IMR-90 (cell line): ENCODE measurements around the gene ZNF621. TPM values are rescaled to one million over a fixed set of nuclear protein-coding genes. Genes with fewer than 3 reads are reported as not detected.

ENCODE experiments used
- ATAC-seq: fragments of 200-7000 bp; cut with Tn5 transposase; 2 replicates; pipeline ENCODE4 v1.9.1; 2020; ENCODE audit warnings: low read depth, mild to moderate bottlenecking, moderate library complexity
- BruUV-seq: library from RNA; stranded (reverse); fragments of 400-500 nt; replicated peaks from 2 replicates; lab custom pipeline; 2021; lab: Mats Ljungman, UMichigan
- CTCF ChIA-PET: fragments of 300-600 bp; formaldehyde crosslinking; extraction: SDS; loops from one replicate; lab custom pipeline; 2021; ENCODE audit warnings: antibody characterized with exemption; lab: Yijun Ruan, JAX
- POLR2A ChIA-PET: fragments of 300-600 bp; sonication (Branson Sonifier 250); formaldehyde crosslinking; loops from one replicate; lab custom pipeline; 2022; ENCODE audit warnings: antibody characterized with exemption; ENCODE audit not compliant: unreplicated experiment; lab: Charles Lee
- DNase-seq: peaks from one replicate; pipeline ENCODE4 v3.0.0; 2013
- H2AFZ ChIP-seq: replicated peaks from 2 replicates; pipeline ENCODE3; 2013; ENCODE audit warnings: low read length, mild to moderate bottlenecking; ENCODE audit not compliant: poor library complexity
- H2AK5ac ChIP-seq: 2 replicates; pipeline ENCODE4 v1.6.1; 2013; ENCODE audit warnings: low read depth, low read length, inconsistent platforms
- H2AK9ac ChIP-seq: replicated peaks from 2 replicates; pipeline ENCODE3; 2013; ENCODE audit warnings: mild to moderate bottlenecking, low read depth, low read length, moderate library complexity; ENCODE audit not compliant: poor library complexity
- H2BK120ac ChIP-seq: 2 replicates; pipeline ENCODE4 v1.6.1; 2013; ENCODE audit warnings: low read depth, low read length, inconsistent platforms
- H2BK15ac ChIP-seq: 3 replicates; pipeline ENCODE4 v1.6.1; 2013; ENCODE audit warnings: low read depth, low read length, inconsistent platforms
- H2BK20ac ChIP-seq: 2 replicates; pipeline ENCODE4 v1.6.1; 2013; ENCODE audit warnings: low read depth, mild to moderate bottlenecking, inconsistent platforms, low read length, moderate library complexity
- H2BK5ac ChIP-seq: 2 replicates; pipeline ENCODE4 v1.6.1; 2013; ENCODE audit warnings: mild to moderate bottlenecking, low read depth, low read length, inconsistent platforms; ENCODE audit not compliant: poor library complexity, severe bottlenecking
- H3K14ac ChIP-seq: replicated peaks from 2 replicates; pipeline ENCODE4 v1.6.1; 2013; ENCODE audit warnings: low read depth, low read length, inconsistent platforms
- H3K18ac ChIP-seq: 2 replicates; pipeline ENCODE4 v1.6.1; 2013; ENCODE audit warnings: low read depth, low read length, control low read depth
- H3K23ac ChIP-seq: 2 replicates; pipeline ENCODE4 v1.6.1; 2013; ENCODE audit warnings: low read depth, low read length, inconsistent platforms
- H3K27ac ChIP-seq: 2 replicates; pipeline ENCODE4 v1.5.1; 2013; ENCODE audit warnings: mild to moderate bottlenecking, control low read depth, low read length; ENCODE audit not compliant: insufficient read depth
- H3K27me3 ChIP-seq: 2 replicates; pipeline ENCODE4 v1.6.1; 2013; ENCODE audit warnings: low read length; ENCODE audit not compliant: control insufficient read depth, insufficient read depth
- H3K36me3 ChIP-seq: 2 replicates; pipeline ENCODE4 v1.6.1; 2013; ENCODE audit warnings: low read length, mixed read lengths; ENCODE audit not compliant: control insufficient read depth, insufficient read depth
- H3K4ac ChIP-seq: 2 replicates; pipeline ENCODE4 v1.6.1; 2013; ENCODE audit warnings: low read depth, low read length, inconsistent platforms
- H3K4me1 ChIP-seq: 2 replicates; pipeline ENCODE4 v1.6.1; 2013; ENCODE audit warnings: low read length, mixed read lengths; ENCODE audit not compliant: control insufficient read depth, insufficient read depth
- H3K4me2 ChIP-seq: 2 replicates; pipeline ENCODE4 v1.6.1; 2013; ENCODE audit warnings: low read depth, mild to moderate bottlenecking, control low read depth, low read length, moderate library complexity
- H3K4me3 ChIP-seq: 2 replicates; pipeline ENCODE4 v1.5.1; 2013; ENCODE audit warnings: low read depth, mild to moderate bottlenecking, control low read depth, low read length, moderate library complexity; ENCODE audit not compliant: insufficient read depth
- H3K56ac ChIP-seq: 2 replicates; pipeline ENCODE4 v1.6.1; 2013; ENCODE audit warnings: low read length, inconsistent platforms; ENCODE audit not compliant: insufficient read depth; ENCODE audit errors: extremely low read depth
- H3K79me1 ChIP-seq, 2 experiments: 2 replicates each; pipeline ENCODE4 v1.6.1; 2013; ENCODE audit warnings: low read length in 2 of 2, inconsistent platforms in 1 of 2, low read depth in 1 of 2
- H3K9ac ChIP-seq: 2 replicates; pipeline ENCODE4 v1.6.1; 2013; ENCODE audit warnings: low read depth, low read length, control low read depth
- H3K9me1 ChIP-seq: 2 replicates; pipeline ENCODE4 v1.6.1; 2013; ENCODE audit warnings: low read length, inconsistent platforms; ENCODE audit not compliant: insufficient read depth
- H3K9me3 ChIP-seq: 2 replicates; pipeline ENCODE4 v1.6.1; 2013; ENCODE audit warnings: low read length; ENCODE audit not compliant: control insufficient read depth, insufficient read depth
- H4K20me1 ChIP-seq: 2 replicates; pipeline ENCODE4 v1.6.1; 2013; ENCODE audit warnings: low read length, inconsistent platforms; ENCODE audit not compliant: insufficient read depth
- H4K5ac ChIP-seq: 2 replicates; pipeline ENCODE4 v1.6.1; 2013; ENCODE audit warnings: mild to moderate bottlenecking, low read depth, low read length, control low read depth
- H4K8ac ChIP-seq, 2 experiments: 2 replicates each; pipeline ENCODE4 v1.6.1; 2013; ENCODE audit warnings: low read depth in 2 of 2, low read length in 2 of 2, control low read depth in 1 of 2, inconsistent platforms in 1 of 2
- H4K91ac ChIP-seq: 2 replicates; pipeline ENCODE4 v1.6.1; 2013; ENCODE audit warnings: low read depth, low read length, inconsistent platforms; ENCODE audit not compliant: insufficient read depth
- BHLHE40 ChIP-seq: fragments of 150-350 bp; IDR thresholded peaks from 2 replicates; pipeline ENCODE4 v1.6.1; 2016; ENCODE audit warnings: mild to moderate bottlenecking, low read depth, low read length
- CHD1 ChIP-seq: IDR thresholded peaks from 2 replicates; pipeline ENCODE4 v1.6.1; 2012; ENCODE audit warnings: low read depth, low read length, improper control_type of control experiment
- MAZ ChIP-seq: IDR thresholded peaks from 2 replicates; pipeline ENCODE4 v1.6.1; 2012; ENCODE audit warnings: low read depth, mild to moderate bottlenecking, low read length, improper control_type of control experiment, moderate library complexity, borderline replicate concordance
- NFE2L2 ChIP-seq: fragments of 150-350 bp; IDR thresholded peaks from 2 replicates; pipeline ENCODE4 v1.6.1; 2016; ENCODE audit warnings: low read depth, mild to moderate bottlenecking, low read length
- RCOR1 ChIP-seq: IDR thresholded peaks from 2 replicates; pipeline ENCODE4 v1.6.1; 2012; ENCODE audit warnings: mild to moderate bottlenecking, low read length, improper control_type of control experiment; ENCODE audit not compliant: insufficient replicate concordance
- WGBS, 2 experiments: methylation state at CpG; one replicate each; pipeline versions ENCODE4 v1.1.5 to v1.1.7; 2013; ENCODE audit warnings: missing lambda C conversion rate in 2 of 2; ENCODE audit not compliant: insufficient read length in 1 of 2; ENCODE audit errors: extremely low coverage in 2 of 2; 5-methylcytosine and 5-hydroxymethylcytosine counted together
- dilution Hi-C: fragments of 300-500 bp; cut with HindIII; formaldehyde crosslinking; loops from one replicate; pipeline ENCODE4 v1.14.3; 2018; ENCODE audit warnings: low sequenced_read_pairs; ENCODE audit not compliant: unreplicated experiment
- in situ Hi-C: fragments of 300-500 bp; cut with MboI; formaldehyde crosslinking; loops from 3 replicates; pipeline ENCODE4 v1.14.3; 2019; ENCODE audit warnings: low sequenced_read_pairs, inconsistent platforms, mixed read lengths
- intact Hi-C: fragments of 100-400 bp; cut with micrococcal nuclease; formaldehyde crosslinking; loops from 2 replicates; pipeline ENCODE4 v1.10.0; 2022
- polyA plus RNA-seq, 3 experiments: library from polyadenylated mRNA; depleted of rRNA; stranded (reverse); fragments of >200 nt; gene quantifications; 2 replicates each; pipeline ENCODE4 v1.2.3, GENCODE V29; 2012; ENCODE audit warnings: low replicate concordance in 1 of 3
- total RNA-seq: library from RNA; depleted of rRNA; stranded (reverse); fragments of >200 nt; gene quantifications from 2 replicates; pipeline ENCODE4 v1.2.3, GENCODE V29; 2012
- TF ChIP-seq, protein P1 (sequence below): fragments of 150-350 bp; IDR thresholded peaks from 2 replicates; pipeline ENCODE4 v1.6.1; 2016; ENCODE audit warnings: low read depth, mild to moderate bottlenecking, low read length, moderate library complexity, borderline replicate concordance

Gene ZNF621
- total and polyA plus RNA-seq, 2 of the 4 experiments (the other 2 are of a cell fraction), result 7.3 to 8.3 TPM

DNA sequence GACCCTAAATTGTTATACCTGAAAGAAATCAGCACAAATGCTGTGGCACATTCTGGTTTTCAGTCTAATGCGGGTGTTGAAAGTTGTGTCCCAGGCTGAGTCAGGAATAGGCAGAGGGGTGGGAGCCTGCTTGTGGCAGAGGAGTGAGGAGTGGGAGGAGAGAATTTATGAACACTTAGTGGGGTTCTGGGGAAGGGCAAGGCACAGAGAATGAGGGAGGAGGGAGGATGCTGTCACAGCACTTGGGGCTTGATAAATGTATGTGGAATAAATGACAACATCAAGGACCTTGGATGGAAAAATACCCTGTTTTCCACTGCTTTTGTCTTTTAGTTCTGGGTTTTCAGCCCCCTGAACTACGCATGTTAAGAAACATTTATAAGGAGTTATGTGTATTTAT is 49.3 kb downstream of the ZNF621 start:
- no peak overlapping the region for H2AFZ ChIP-seq
- no peak overlapping the region for H3K23ac ChIP-seq
- dilution Hi-C loops (no loop called here), in situ Hi-C loops (no loop called here), intact Hi-C loops (no loop called here)
- H2BK5ac ChIP-seq, result no peak overlapping the region
- H2BK120ac ChIP-seq, result no peak overlapping the region
- H3K9me3 ChIP-seq, result no peaks in the 10 kb centered on the region
- ATAC-seq, result no peak
- H3K4me1 ChIP-seq, result no peaks in the 10 kb centered on the region
- no peaks in the 10 kb centered on the region for H3K79me1 ChIP-seq
- no peak overlapping the region for H3K56ac ChIP-seq
- no peak overlapping the region for H4K91ac ChIP-seq
- no peak overlapping the region for H4K5ac ChIP-seq
- TF ChIP-seq MAZ, result no peak
- no peak for TF ChIP-seq RCOR1
- TF ChIP-seq CHD1, result no peak
- TF ChIP-seq NFE2L2, result no peak
- TF ChIP-seq, protein P1, sequence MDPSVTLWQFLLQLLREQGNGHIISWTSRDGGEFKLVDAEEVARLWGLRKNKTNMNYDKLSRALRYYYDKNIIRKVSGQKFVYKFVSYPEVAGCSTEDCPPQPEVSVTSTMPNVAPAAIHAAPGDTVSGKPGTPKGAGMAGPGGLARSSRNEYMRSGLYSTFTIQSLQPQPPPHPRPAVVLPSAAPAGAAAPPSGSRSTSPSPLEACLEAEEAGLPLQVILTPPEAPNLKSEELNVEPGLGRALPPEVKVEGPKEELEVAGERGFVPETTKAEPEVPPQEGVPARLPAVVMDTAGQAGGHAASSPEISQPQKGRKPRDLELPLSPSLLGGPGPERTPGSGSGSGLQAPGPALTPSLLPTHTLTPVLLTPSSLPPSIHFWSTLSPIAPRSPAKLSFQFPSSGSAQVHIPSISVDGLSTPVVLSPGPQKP, result no peak
- TF ChIP-seq BHLHE40, result no peak
- H2BK15ac ChIP-seq, result no peak overlapping the region
- H2BK20ac ChIP-seq, result no peak overlapping the region
- no peak overlapping the region for H3K27ac ChIP-seq
- no peak overlapping the region for H2AK9ac ChIP-seq
- no TSS peak for BruUV-seq
- no peak overlapping the region for H2AK5ac ChIP-seq
- DNase-seq, result no peak
- H3K27me3 ChIP-seq, result 0 out of 2 replicates have a peak, but pooled peaks cover 3% of the 10 kb centered on the region
- no peak overlapping the region for H3K4me2 ChIP-seq
- WGBS, 2 experiments, result 100% methylated on average over 1 of the region's 2 CpGs; no CpG with 5 or more reads in 1 of the 2 experiments
- ChIA-PET CTCF (no interaction called here), POLR2A (no interaction called here)
- no peak overlapping the region for H3K18ac ChIP-seq
- no peak overlapping the region for H3K4ac ChIP-seq
- H4K20me1 ChIP-seq, result no peaks in the 10 kb centered on the region
- no peaks in the 10 kb centered on the region for H3K36me3 ChIP-seq
- no peak overlapping the region for H3K9ac ChIP-seq
- no peak overlapping the region for H3K14ac ChIP-seq
- H4K8ac ChIP-seq, result no peak overlapping the region
- H3K4me3 ChIP-seq, result no peak overlapping the region
- H3K9me1 ChIP-seq, result no peaks in the 10 kb centered on the region
